Measurements from ENCODE around the gene MVB12B.

The MVB12B gene

DNA sequence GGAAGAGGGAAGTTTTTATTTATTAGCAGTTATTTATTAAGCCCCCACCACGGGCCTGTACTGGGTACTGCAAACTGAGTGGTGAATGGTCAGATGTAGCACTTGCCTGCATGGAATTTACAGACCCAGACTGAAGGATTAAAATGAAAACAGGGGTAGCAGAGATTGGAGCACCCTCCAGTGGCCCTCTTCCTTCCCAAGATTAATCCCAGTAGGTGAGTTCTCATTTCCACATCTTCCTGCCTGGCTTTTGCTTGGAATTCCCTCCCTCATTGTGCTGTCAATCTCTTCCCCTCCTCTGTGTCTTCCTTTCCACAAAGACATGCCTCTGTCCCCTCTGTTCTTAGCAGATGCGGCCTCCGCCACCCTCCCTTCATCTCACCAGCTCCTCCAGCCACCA lies 39.2 kb downstream of the MVB12B start:
- no peak for FAIRE-seq

DNA sequence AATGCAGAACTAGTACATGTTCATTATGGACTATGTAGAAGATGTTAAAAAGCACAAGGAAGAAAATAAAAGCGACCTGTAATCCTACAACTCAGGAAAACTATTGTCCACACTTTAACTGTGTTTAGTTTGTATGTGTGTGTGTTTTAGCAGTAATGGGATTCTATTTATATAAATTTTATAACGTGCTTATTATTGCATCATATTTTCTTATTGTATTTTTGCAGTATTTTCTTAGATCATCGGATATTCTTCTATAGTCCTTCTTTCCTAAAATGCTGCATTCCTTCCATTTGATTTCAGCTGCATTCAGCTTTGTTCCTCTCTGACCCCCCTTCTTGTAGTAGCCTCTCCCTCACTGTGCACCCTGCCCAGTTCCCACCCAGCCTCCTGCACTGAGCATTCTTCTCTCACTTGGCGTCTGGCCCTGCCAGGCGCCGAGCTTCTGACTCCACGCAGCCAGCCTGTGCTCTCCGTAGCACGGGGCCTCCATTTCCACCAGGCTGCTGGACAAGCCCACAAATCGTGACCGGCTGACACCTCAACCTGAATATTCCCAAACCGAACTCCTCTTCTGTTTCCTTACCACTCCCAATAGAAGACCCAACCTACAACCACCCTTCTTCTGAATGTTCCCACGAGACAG lies 39.9 kb downstream of the MVB12B start:
- no peak for FAIRE-seq

DNA sequence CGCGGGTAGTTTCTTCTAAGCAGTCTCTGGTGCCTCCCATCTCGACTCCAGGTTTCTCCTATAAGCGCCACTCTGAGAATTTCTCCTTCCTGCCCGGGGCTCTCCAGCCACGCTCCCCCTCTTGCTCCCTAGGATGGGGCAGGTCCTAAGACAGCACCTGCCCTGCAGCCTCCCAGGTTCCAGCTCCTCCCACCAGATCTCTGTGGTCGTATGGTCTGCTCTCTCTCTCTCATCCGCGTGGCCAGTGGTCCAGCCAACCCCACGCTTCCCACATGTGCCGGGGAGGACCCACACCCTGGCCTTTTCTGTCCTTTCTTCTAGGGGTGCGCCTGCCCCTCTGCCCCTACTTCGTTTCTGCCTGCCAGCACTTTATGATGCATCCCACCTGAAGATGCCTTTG lies 40.5 kb downstream of the MVB12B start:
- FAIRE-seq: no peak

DNA sequence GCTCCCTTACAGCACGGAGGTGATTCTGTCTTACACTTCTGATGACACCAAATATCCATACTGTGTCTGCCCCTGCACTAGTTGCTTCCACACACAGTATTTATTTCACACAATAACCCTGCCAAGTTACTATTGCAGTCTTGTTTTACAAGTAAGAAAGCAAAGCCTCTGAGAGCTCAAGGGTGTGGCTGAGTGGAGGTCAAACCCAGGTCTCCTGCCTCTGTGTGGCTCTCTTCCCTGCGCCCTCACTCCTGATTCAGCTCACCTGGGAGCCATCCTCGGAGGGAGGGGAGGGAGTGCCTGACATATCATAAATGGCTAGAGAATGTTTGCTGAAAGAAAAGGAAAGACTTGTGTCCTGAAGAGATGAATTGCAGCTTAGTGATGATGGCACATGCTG lies 41.0 kb downstream of the MVB12B start:
- FAIRE-seq: no peak

DNA sequence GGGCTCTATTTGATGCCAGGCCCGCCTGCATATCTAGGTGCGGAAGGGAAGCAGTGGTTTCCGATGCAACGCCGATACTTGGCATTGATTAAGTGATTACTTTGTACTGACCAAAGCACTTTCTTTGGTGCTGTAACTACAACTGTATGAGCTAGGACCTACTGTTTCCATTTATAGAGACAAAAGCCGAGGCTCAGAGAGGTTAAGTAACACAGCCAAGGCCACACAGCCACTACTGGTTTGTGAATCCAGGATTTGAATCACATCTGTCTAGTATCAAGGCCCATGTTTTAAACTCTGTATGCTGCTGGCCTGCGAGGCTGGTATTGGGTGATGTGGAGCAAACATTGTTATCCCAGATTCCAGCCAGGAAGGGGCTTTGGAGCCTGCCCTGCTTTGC lies 41.4 kb downstream of the MVB12B start:
- no peak for FAIRE-seq

DNA sequence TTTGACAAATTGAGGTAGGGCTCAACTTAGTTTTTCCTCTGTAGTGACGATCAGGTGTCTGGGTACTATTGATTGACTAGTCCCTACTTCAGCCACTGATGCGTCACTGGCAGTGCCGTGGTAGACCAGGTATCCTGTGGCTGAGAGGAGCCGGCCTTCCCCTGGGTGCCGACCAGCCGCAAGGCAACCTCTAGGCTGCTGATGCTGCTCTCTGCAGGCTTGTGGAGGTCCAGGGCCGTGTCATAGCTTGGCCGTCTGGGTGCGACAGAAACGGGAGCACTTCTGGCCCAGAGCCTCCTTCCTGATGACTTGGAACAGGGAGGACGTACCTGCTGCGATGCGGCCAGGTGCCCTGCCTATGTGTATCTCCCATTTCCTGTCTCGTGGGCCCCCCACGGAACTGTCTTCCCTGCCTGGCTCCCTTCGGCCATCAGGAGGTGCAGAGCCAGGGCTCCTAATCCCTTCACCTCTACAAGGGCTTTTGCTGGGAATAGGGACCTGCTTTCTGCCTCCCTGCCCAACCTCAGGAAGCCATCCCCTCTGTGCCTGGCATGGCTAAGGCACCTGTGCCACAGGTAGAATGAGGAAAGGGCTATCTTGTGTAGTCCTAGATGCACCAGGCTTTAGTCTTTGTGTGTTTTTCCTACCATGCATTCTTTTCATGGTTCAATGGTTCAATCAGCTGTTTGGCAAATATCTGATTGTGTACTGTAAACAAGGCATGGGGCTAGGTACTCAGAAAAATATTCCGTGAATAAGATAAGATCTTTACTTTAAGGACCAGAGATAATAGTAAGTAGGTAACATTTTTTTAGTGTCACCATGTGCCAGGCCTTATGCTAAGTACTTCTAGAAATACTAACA lies 44.6 kb downstream of the MVB12B start:
- no peak for FAIRE-seq

DNA sequence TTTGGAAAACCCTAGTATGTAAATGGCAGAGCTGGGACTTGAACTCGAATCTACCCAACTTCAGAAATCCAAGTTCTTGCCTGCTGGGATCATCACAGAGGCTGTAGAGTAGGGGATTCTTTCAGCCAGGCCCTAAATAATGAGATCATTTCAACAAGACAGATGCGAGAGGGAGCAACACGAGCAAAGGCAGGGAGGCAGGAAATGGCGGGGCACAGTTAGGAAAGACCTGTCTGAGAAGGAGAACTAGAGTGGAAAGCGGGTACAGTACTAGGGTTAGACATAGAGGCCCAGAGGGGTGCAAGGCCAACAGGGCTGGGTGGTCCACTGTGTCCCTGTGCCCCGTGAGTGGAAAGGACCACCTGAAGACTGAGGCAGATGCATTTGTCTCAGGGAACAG lies 46.1 kb downstream of the MVB12B start:
- FAIRE-seq: no peak

DNA sequence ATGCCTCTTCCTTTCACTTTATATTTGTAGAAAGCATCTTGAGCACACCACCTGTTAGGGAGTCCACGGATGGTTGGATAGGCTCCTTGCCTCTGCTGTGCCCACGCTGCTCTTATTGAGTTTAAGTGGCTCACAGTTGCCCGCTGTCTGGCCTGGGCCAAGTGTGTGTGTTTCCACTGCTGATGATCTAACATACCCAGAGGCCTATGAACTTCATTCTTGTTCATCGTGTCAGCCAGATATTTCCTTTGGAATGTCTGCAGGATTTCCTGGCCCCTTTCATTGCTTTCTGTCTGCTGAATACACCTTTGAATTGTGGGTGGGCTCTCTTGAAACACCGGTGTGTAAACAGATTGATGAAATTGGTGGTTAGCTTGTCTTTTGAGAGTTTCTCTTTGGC lies 46.6 kb downstream of the MVB12B start:
- no peak for FAIRE-seq

DNA sequence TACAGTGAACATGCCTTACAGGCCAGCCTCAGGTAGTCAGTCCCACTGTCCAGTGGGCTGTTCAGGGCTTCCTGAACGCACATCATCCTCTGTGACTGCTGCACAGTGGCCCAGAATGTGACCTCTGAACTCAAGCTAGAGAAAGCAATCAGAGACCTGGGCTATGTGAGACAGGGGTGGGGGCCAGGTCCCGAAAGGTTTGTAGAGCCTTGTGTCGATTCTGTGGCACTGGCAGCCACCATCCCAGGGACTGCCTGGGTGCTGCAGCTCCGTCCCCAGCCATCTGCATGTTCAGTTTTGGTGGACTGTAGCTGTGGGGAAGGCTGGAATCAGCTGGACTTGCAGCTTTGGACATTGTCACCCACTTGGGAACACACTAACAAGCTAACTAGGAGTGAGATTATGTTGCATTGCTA lies 47.7 kb downstream of the MVB12B start:
- FAIRE-seq: no peak

DNA sequence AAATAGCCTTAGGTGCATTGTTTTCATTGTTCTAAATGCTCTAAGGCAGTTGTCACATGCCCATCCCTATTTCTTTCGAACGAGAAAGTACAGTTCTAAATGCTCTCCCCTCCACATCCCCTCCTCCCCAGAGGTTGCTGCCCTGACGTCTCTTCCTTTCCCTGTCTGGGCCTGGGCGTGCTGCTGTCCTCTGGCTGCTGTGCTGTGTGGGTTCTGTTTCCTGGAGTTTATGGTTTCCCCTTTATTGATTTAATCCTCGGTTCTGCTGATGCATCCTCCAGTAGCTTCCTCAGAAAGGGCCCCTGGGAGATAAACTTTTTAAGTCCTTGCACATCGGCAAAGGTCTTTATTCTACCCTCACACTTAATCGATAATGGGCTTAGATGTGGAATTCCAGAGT lies 48.8 kb downstream of the MVB12B start:
- FAIRE-seq: no peak

DNA sequence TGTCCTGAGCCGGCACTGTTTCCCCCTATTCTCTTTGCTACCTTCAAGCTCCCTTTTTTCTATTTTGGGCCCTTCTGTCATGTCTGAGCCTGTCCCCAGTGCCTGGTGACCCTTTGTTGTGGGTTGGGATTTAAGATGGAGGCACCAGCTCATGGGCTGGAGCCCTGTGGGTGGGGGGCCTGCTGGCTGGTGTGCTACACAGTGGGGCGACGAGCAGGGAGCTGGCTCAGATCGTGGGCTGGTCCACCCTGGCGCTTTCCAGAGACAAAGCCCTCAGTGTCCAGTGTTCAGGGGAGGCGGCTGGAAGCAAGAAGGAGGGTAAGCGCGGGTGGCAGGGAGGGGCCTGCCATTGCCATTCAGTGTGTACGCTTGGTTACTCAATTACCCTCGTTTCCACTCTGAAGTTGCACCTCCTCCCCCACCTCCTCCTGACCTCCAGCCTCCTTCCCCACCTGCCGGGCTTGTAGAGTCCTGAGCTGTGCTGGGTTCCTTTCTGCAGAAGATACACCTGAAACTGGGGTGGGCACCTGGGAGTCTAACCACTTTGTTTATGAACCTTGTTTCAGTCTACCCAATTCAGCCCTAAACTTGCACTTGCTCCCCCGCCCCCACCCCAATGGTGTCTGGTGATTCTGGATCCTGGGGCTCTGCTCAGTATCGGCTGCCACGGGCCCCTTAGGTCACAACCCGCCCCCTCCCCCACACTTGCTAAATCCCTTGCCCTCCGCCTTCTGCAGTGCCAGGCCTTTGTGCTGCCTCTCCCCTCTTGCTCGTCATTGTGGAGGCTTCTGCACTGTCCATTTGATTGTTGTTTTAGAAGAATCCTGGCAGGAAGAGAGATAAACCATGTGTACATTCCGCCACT lies 49.9 kb downstream of the MVB12B start:
- no peak for FAIRE-seq

DNA sequence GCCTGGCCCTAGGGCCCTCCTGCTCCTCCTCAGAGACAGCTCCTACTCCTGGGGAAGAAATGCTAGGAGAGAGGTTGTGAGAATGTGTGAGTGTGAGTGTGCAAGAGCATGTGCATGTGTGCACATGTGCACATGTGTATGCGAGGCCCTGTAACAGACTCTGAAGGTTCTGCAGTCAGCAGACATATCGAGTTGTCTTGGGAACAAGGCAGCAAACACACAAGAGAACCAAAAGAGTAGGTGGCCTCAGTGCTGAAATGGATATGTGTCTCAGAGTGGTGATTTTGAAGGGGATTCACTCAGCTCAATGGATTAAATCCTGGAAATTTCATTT lies 50.5 kb downstream of the MVB12B start:
- no peak for FAIRE-seq

DNA sequence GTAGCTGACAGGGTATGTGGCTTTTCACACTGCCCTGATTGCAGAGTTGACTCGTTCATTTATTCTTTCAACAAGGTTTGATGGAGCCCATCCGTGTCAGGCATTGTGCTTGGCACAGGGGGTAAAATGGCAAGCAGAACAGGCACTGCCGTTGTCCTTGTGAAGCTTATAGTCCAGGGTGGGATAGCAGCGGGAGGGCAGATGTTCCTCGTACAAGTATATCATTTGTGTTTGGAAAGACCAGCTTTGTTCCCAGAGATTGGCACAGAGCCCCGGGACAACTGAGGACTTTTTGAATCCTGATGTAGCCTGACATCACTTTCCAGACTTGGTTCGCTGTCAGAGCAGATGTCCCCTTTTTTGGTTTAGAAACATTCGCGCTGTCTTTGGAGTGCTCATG lies 50.9 kb downstream of the MVB12B start:
- no peak for FAIRE-seq

DNA sequence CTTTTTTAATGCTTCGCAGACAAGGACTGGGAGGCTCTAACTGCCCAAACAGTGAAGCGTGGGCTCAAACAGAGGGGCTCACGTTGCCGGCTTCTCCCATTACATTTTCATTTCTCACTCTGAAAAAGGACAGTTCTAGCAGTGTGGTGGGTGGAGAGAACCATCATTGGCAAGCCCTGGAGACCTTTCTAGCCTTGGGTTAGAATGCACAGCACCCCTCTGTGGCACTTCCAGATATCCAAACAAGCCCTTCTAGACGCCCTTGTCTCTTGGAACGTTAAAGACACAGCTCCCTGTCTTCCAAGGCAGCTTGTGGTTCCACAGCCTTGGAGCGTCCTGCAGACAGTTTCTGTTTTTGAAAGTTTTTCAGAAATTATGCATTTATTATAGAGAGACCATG lies 52.1 kb downstream of the MVB12B start:
- no peak for FAIRE-seq

DNA sequence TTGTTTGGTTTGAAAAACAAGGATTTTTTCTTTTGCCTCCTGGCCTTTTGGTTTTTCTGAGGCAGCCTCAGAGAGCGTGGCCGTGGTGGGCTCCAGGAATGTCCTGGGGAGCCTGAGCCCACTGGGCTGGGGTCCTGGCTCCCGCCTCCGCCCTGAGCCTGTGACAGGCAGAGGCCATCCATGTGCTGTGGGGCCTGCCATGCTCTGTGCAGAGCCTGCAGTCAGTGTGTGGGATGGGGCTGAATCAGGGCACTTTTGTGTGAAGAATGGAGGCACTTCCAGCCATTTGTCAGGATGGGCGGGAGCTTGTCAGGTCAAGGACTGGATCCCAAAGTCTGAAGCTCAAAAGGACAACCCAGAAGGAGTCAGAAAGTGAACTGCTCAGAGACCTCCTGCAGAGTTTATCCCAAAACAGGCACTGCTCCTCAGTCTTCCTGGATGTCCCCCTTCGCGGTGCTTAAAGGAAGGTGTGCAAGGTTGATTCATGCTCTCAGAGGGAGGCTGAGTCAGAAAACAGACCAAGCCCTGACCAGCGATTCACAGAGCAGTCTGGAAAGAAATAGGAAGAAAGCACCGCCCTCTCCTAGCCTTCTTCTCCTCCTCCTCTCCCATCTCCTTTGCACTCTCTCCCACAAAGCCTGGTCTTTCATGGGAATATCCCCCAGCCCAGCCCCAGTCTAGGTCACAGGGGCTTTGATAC lies 53.2 kb downstream of the MVB12B start:
- no peak for FAIRE-seq

DNA sequence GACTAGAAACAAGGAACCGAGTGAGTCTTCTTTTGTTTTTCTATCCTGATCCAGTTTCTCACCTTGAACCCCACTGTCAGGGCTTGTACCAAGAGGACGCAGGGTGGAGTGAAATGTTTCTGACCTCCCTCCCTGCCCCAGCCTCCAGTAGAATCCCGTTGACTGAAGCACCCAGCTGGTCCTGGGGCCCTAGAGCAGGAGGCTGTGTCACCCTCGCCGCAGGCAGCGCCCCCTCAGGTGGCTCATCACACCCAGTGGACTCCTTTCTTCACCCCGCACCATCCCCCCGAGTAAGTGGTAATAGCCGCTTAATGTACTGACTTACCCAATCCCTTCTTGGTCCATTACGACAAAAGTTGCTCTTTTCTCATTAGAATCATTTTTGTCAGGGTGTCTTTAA lies 53.8 kb downstream of the MVB12B start:
- no peak for FAIRE-seq

DNA sequence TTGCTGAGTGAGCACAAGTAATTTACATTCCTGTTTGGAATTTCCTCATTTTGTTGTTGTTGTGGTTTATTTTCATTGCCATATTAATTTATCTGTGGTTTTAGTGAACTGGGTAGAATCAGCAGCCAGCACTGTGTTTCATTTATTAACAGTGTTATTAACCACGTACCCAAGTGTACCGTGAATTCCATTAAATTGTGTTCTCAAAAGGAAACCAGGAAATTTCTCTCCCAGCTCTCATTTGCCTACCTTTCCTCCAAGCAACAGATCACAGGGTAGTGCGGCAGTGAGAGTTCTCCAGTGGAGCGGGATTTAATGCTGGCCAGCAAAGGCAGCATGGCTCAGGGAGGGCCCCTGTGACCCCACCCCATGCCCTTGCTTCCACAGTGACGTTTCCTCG lies 54.6 kb downstream of the MVB12B start:
- FAIRE-seq: no peak

DNA sequence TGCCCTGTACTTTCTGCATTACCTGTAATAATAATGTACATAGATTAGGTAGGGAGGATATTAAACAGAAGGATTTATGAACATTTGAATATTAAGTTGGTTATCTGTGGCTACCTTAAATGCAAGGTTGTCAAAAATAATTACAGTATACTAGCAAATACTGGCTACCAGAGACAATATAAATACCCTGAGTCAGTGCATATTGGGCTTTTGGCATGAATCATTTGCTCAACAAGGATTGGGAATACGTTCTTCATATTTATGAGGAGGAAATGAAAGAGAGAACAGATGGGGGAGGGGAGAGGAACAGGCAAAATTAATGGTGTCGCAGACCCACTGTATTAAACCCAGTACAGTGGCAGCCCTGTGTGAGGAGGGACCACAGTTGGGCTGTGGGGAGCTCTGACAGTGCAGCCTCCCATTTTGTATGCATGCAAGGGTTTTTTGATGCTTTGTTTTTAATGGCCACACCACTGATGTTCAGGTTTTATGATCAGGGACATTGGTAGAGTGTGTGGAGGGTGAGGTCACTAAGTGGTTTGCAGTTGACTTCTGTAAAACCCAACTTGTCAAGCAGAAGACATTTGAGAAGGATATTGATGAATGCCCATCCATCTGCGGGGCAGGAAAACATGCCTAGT lies 56.9 kb downstream of the MVB12B start:
- no peak for FAIRE-seq

DNA sequence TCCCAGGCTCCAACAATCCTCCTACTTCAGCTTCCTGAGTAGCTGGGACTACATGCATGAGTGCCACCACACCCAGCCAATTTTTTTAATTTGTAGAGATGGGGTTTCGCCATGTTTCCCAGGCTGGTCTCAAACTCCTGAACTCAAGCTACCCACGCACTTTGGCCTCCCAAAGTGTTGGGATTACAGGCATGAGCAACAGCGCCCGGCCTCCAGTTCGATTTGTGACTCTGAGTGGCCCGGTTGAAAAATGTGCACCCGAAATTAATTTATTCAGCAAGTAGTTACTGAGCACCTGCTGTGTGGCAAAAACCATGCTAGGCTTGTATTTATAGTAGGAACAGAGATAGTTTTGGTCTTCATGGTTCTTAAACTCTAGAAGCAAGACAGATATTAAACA lies 58.3 kb downstream of the MVB12B start:
- no peak for FAIRE-seq

DNA sequence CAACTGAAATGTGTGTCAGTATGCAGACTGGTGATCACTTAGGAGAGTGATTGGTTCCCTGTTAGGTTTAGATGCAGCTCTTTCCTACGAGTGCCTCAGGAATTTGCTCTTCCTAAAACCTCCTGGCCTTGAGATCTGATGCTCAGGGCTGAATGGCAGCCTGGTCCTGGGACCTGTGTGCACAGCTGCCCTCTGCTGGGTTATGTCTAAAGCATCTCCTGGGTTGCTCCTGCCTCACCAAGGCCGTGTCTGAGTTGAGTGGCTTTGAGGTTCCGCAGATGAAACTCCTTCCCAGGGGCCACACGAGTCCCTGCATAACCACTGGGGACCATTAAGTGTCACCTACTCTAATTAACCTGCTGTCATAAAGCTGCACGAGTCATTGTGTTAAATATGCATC lies 59.5 kb downstream of the MVB12B start:
- no peak for FAIRE-seq

DNA sequence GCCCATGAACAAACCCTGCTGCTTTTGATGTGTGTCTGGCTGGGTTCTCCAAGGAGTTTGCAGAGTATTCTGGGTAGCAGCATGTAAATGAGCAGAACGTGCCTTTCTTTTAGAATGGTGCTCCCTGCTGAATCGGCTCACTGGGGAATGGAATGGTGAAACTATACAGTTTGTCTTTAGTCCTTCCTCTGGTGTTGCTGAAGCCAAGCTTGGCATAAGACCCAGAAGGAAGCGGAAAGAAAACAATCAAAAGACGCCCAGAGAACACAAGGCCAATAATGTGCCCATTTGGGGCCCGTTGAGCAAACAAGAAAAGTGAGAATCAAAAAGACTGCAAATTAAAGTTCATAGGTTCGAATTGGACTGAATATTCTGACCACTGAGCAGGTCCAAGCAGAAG lies 60.1 kb downstream of the MVB12B start:
- FAIRE-seq: no peak

DNA sequence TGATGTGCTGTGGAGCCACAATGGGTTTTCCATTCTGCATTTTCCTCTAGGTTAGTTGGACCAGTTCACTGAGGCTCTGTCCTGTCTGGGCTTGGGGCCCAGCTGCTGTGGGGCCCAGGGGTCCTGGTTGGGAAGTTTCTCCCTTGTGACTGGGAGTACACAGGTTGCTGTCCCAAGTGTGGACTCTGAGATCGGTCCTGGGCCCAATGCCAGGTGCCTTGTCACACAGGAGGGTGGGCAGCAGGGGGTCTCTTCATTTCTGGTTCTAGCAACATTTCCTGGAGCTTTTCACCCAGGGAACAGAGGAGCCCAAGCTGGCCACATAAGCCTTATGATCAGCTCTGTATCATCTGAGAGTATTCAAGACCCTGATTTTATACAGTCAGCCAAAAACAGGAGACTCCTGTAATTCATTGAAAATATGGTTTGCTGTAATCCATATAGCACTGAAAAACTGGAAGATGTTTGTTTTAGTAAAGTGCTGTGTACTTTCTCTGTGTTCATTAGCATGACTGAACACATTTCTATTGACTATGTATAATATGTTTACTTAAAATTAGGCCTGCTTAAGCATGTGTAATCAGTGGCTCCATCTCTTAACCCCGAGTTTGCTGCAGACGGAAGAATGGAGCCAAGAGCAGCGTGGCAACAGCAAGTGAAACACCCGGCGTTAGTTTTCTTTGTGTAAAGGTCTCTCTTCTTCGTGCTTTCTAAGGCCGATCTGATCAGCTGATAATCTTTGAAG lies 62.5 kb downstream of the MVB12B start:
- FAIRE-seq: peak; percentile 45

Measured in islet of Langerhans (tissue), 1 donor.